Measurements from ENCODE around the gene UNC5CL. TPM values are rescaled to one million over a fixed set of nuclear protein-coding genes. Genes with fewer than 3 reads are reported as not detected.

The UNC5CL gene
- total and polyA plus RNA-seq, 2 donors (not counting 1 experiment from before 2014, with no cell fraction given) = 0.01 to 0.17 TPM

DNA sequence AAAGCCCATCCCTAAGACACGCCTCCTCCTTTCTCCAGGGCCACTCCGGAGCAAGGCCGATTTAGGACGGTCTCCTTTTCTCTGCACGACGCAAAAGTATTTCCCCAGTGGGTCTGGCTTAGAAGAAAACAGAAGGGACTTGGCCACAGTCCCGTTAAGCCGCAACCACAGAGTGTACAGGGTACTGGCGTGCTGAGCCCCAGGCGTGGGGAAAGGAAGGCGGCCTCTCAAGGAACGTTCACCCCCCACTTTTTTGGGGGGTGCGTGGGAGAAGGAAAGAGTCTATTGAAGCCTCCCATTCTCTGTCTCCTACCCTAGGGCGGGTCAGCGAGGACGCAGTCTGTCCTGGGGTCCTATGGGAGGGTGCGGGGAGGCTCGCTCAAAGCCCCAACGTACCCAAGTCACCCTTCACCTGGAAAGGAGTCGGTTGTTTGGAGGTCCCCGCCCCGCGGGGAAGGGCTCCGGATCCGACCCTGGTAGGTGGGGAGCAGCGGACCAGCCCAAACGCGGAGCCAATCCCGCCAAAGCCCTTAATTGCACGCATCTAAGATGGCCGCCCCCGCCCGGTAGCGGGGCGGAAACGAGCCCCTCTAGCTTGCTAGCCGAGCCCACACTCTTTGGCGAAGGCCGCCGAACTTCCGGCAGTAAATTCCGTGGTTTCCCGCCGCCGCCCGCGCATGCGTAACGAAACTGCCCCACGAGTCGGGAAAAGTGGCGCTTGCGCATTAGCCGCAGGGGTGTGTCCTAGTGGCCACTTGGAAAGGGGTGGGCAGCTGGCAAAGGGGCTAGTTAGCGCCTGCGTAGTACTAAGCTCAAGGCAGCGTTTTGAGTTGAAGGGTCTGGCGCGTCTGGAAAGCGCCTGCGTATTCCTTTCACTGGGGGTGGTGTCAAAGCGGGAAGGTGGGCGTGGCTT is 33.2 kb upstream of the UNC5CL start, which contains the start of gene OARD1:
Gene OARD1 (minus strand): TSS at position 434 of the 913 bp plus-strand sequence. CDS start 722 bp downstream, outside the sequence.
- Histone ChIP-seq H2AFZ (ENCODE audit: low read length) (peak within 1 kb of the TSS; percentile 82), H3K4me2 (ENCODE audit: extremely low read depth, insufficient read depth, low read length) (peak within 1 kb of the TSS; percentile 85), H3K4me3 (replicated peaks in 1 of 4; ENCODE audit: control extremely low read depth in 1 of 4, insufficient read depth in 1 of 4, low read depth in 3 of 4, low read length in 4 of 4) (peak within 1 kb of the TSS; percentile 78 to 98 (median 84)), H3K9ac (ENCODE audit: insufficient read depth, low read length) (peak within 1 kb of the TSS; percentile 95), H3K79me2 (ENCODE audit: control insufficient read depth, insufficient read depth, low read length) (peaks cover 35% of the 10 kb centered on the region), H3K4me1 (ENCODE audit: control insufficient read depth, extremely low read depth, insufficient read depth, low read length) (peaks cover 3% of the 10 kb centered on the region), H3K27ac (ENCODE audit: insufficient read depth, low read length) (peak within 1 kb of the TSS; percentile 94), H4K20me1 (ENCODE audit: control insufficient read depth, extremely low read depth, insufficient read depth, low read length) (no peaks in the 10 kb centered on the region), H3K9me3 (ENCODE audit: control insufficient read depth, insufficient read depth, low read depth, low read length) (no peaks in the 10 kb centered on the region), H3K36me3 (ENCODE audit: control insufficient read depth, insufficient read depth, low read length) (no peaks in the 10 kb centered on the region), H3K27me3 (ENCODE audit: control insufficient read depth, insufficient read depth, low read length) (no peaks in the 10 kb centered on the region)
- no peak for TF ChIP-seq EZH2 (IDR thresholded peaks at IDR 0.05; ENCODE audit: low read length, missing control alignments)
- TF ChIP-seq, protein P1, sequence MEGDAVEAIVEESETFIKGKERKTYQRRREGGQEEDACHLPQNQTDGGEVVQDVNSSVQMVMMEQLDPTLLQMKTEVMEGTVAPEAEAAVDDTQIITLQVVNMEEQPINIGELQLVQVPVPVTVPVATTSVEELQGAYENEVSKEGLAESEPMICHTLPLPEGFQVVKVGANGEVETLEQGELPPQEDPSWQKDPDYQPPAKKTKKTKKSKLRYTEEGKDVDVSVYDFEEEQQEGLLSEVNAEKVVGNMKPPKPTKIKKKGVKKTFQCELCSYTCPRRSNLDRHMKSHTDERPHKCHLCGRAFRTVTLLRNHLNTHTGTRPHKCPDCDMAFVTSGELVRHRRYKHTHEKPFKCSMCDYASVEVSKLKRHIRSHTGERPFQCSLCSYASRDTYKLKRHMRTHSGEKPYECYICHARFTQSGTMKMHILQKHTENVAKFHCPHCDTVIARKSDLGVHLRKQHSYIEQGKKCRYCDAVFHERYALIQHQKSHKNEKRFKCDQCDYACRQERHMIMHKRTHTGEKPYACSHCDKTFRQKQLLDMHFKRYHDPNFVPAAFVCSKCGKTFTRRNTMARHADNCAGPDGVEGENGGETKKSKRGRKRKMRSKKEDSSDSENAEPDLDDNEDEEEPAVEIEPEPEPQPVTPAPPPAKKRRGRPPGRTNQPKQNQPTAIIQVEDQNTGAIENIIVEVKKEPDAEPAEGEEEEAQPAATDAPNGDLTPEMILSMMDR (conservative IDR thresholded peaks at IDR 0.05 in 1 of 2, IDR thresholded peaks at IDR 0.05 in 1 of 2; ENCODE audit: low read depth in 1 of 2, low read length in 2 of 2) = no peak
- DNase-seq (ENCODE audit: low read depth in 2 of 2) = peak; percentile 88 to 99

- H3K36me3 ChIP-seq (ENCODE audit: control insufficient read depth, insufficient read depth, low read length) = no peaks in the 10 kb centered on the region
- peak overlapping the region; percentile 82 for H2AFZ ChIP-seq (ENCODE audit: low read length)
- no peak for DNase-seq (ENCODE audit: low read depth in 2 of 2)
- peak overlapping the region; percentile 94 for H3K27ac ChIP-seq (ENCODE audit: insufficient read depth, low read length)
- peak overlapping the region; percentile 74 for H3K9ac ChIP-seq (ENCODE audit: insufficient read depth, low read length)
- no peaks in the 10 kb centered on the region for H4K20me1 ChIP-seq (ENCODE audit: control insufficient read depth, extremely low read depth, insufficient read depth, low read length)
- no peak for TF ChIP-seq EZH2 (IDR thresholded peaks at IDR 0.05; ENCODE audit: low read length, missing control alignments)
- TF ChIP-seq, protein P1 (conservative IDR thresholded peaks at IDR 0.05 in 1 of 2, IDR thresholded peaks at IDR 0.05 in 1 of 2; ENCODE audit: low read depth in 1 of 2, low read length in 2 of 2) = peak in 1 of 2 donors; percentile 18
- H3K27me3 ChIP-seq (ENCODE audit: control insufficient read depth, insufficient read depth, low read length) = no peaks in the 10 kb centered on the region
- H3K4me1 ChIP-seq (ENCODE audit: control insufficient read depth, extremely low read depth, insufficient read depth, low read length) = peaks cover 3% of the 10 kb centered on the region
- H3K4me2 ChIP-seq (ENCODE audit: extremely low read depth, insufficient read depth, low read length) = peak overlapping the region; percentile 85
- no peaks in the 10 kb centered on the region for H3K9me3 ChIP-seq (ENCODE audit: control insufficient read depth, insufficient read depth, low read depth, low read length)
- peaks cover 29% of the 10 kb centered on the region for H3K79me2 ChIP-seq (ENCODE audit: control insufficient read depth, insufficient read depth, low read length)
- peak overlapping the region; percentile 74 to 98 (median 84) for H3K4me3 ChIP-seq (replicated peaks in 1 of 4; ENCODE audit: control extremely low read depth in 1 of 4, insufficient read depth in 1 of 4, low read depth in 3 of 4, low read length in 4 of 4)
These were observed 32.5 kb upstream of the UNC5CL start for GRCh38 chr6:41071501-41071922.

DNA sequence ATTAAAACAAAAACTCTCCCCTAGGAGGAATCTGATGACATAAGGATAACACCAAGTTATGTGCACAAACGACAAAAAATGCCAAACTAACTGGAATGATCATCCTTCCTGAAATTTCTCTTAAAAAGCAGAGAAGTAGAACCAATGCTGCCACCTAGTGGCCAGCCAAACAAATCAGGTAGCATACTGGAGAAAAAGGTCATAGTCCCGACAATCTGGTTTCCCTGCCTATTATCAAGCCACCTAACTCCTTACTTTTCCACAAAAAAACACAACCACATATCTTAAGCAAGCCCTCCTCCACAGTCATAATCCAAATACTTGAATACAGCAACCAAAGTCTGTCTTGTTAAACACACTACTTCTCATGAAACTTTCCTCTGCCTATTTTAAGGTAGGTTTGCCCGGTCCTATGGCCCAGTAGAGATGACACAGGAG is 27.9 kb upstream of the UNC5CL start:
- Histone ChIP-seq H3K9ac (ENCODE audit: insufficient read depth, low read length) (no peak overlapping the region), H3K4me2 (ENCODE audit: extremely low read depth, insufficient read depth, low read length) (no peak overlapping the region), H3K79me2 (ENCODE audit: control insufficient read depth, insufficient read depth, low read length) (no peaks in the 10 kb centered on the region), H2AFZ (ENCODE audit: low read length) (no peak overlapping the region), H3K27me3 (ENCODE audit: control insufficient read depth, insufficient read depth, low read length) (no peaks in the 10 kb centered on the region), H3K4me1 (ENCODE audit: control insufficient read depth, extremely low read depth, insufficient read depth, low read length) (no peaks in the 10 kb centered on the region), H3K36me3 (ENCODE audit: control insufficient read depth, insufficient read depth, low read length) (no peaks in the 10 kb centered on the region), H3K4me3 (replicated peaks in 1 of 4; ENCODE audit: control extremely low read depth in 1 of 4, insufficient read depth in 1 of 4, low read depth in 3 of 4, low read length in 4 of 4) (no peak overlapping the region), H4K20me1 (ENCODE audit: control insufficient read depth, extremely low read depth, insufficient read depth, low read length) (no peaks in the 10 kb centered on the region), H3K27ac (ENCODE audit: insufficient read depth, low read length) (no peak overlapping the region), H3K9me3 (ENCODE audit: control insufficient read depth, insufficient read depth, low read depth, low read length) (no peaks in the 10 kb centered on the region)
- TF ChIP-seq EZH2 (IDR thresholded peaks at IDR 0.05; ENCODE audit: low read length, missing control alignments) = no peak
- TF ChIP-seq, protein P1 (conservative IDR thresholded peaks at IDR 0.05 in 1 of 2, IDR thresholded peaks at IDR 0.05 in 1 of 2; ENCODE audit: low read depth in 1 of 2, low read length in 2 of 2) = peak; percentile 85
- peak; percentile 73 to 89 for DNase-seq (ENCODE audit: low read depth in 2 of 2)

All from fibroblast of lung (primary cell).